Adipocyte (in vitro differentiated cells): ENCODE measurements around the gene GRHL3.

Source experiments
- DNase-seq: peaks from one replicate; pipeline ENCODE4 v3.0.0-alpha.2; 2015; ENCODE audit warnings: low read depth
- H3K27me3 ChIP-seq: replicated peaks from 2 replicates; pipeline ENCODE4 v1.7.0; 2013; ENCODE audit warnings: mild to moderate bottlenecking, low read length, moderate library complexity; ENCODE audit not compliant: control insufficient read depth, insufficient read depth
- H3K36me3 ChIP-seq: 2 replicates; pipeline ENCODE4 v1.7.0; 2013; ENCODE audit warnings: low read length, mild to moderate bottlenecking, moderate library complexity; ENCODE audit not compliant: control insufficient read depth, insufficient read depth, severe bottlenecking
- H3K4me1 ChIP-seq: 2 replicates; pipeline ENCODE4 v1.7.0; 2013; ENCODE audit warnings: mild to moderate bottlenecking, low read length, moderate library complexity; ENCODE audit not compliant: control insufficient read depth, insufficient read depth
- H3K4me3 ChIP-seq: 2 replicates; pipeline ENCODE4 v1.7.0; 2013; ENCODE audit warnings: mild to moderate bottlenecking, low read length, moderate library complexity
- H3K9ac ChIP-seq: 2 replicates; pipeline ENCODE4 v1.7.0; 2013; ENCODE audit warnings: mild to moderate bottlenecking, low read length, moderate library complexity
- H3K9me3 ChIP-seq: 2 replicates; pipeline ENCODE4 v1.7.0; 2013; ENCODE audit warnings: mild to moderate bottlenecking, low read length, moderate library complexity; ENCODE audit not compliant: control insufficient read depth

GRHL3 gene

DNA sequence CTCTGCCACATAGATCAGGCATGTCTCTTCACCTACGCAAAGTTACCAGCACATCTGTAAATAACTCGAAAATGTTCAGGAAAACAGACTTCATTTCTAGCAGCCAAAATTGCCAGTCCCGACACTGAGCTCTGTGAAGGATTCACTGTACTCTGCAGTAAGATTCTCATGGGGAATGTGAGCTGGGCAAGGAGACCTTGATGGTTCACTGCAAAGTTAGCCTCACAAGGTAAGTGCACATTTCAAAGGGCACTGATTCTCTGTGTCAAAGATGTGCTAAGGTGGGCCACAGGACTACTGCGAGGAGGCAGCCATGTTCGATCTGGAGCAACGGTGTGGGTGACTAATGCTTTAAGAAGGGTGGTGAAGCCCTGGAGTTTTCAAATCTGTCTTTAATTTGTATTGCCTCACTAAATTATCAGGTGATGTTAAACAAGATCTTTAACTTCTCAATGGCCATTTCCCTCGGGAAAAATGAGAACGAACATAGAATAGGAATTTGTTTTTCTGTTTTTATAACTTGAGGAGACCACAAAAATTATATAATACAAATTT is 69.3 kb downstream of the GRHL3 start:
- no peak overlapping the region for H3K4me3 ChIP-seq
- H3K9me3 ChIP-seq = no peaks in the 10 kb centered on the region
- no peak for DNase-seq
- H3K27me3 ChIP-seq = peaks cover 2% of the 10 kb centered on the region
- peaks cover 30% of the 10 kb centered on the region for H3K4me1 ChIP-seq
- no peak overlapping the region for H3K9ac ChIP-seq
- H3K36me3 ChIP-seq = no peaks in the 10 kb centered on the region

DNA sequence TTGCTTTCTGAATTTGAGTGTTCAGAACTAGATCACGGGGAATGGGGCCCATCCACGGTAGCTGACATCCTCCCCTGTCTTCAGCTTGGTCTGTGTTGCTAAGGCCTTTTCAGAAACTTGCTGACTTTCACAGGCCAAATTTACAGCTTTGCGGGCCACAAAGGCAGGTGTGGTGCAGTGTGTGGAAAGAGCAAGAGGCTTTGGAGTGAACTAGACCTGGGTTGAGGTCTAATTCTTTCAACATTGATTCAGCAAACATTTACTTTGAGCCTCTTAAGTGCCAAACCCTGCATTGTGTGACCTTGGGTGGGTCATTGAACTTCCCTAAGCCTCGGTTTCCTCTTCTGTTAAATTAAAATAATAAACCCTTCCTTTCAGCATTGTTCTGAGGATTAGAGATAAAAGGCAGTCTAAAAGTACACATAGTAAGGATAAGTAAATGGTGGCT is 70.1 kb downstream of the GRHL3 start:
- Histone ChIP-seq H3K9me3 (no peaks in the 10 kb centered on the region), H3K4me3 (no peak overlapping the region), H3K4me1 (peaks cover 37% of the 10 kb centered on the region), H3K9ac (no peak overlapping the region), H3K36me3 (no peaks in the 10 kb centered on the region), H3K27me3 (peaks cover 2% of the 10 kb centered on the region)
- no peak for DNase-seq

DNA sequence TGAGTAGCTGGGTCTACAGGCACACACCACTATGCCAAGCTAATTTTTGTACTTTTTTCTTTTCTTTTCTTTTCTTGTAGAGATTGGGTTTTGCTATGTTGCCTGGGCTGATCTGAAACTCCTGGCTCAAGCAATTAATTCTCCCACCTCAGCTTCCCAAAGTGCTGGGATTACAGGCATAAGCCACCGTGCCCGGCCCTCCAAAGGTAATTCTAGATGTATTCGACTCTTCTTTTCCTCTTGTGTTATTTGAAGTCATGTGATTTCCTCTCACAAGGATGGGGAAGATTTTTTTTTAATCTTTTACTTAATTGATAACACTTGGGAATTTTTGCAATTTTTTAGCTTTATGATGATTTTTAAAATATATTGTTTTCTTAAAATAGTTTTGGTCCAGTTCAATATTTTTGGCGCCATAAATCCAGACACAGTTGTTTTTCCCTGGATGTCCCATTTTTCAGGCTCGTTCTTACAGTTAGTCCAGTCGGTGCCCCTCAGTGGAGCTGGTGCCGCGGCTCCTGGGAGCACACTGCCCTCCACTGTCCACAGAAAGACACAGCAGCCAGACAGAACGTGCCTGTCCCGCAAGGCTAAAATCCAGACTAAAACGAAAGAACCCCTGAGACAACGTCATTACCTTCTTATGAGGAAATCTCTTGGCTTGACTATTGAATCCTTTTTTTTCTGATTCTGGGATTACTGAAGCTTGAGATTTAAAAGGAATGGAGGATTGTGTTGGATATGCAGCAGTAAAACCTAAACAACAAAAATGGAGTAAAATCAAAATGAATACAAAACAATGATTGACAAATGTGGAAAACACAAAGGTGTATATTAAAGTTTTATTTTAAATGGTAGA is 72.0 kb downstream of the GRHL3 start:
- Histone ChIP-seq H3K27me3 (peaks cover 2% of the 10 kb centered on the region), H3K9me3 (no peaks in the 10 kb centered on the region), H3K9ac (peak overlapping the region; percentile 71), H3K4me3 (peak overlapping the region; percentile 54), H3K4me1 (peaks cover 34% of the 10 kb centered on the region), H3K36me3 (no peaks in the 10 kb centered on the region)
- DNase-seq = peak; percentile 96

DNA sequence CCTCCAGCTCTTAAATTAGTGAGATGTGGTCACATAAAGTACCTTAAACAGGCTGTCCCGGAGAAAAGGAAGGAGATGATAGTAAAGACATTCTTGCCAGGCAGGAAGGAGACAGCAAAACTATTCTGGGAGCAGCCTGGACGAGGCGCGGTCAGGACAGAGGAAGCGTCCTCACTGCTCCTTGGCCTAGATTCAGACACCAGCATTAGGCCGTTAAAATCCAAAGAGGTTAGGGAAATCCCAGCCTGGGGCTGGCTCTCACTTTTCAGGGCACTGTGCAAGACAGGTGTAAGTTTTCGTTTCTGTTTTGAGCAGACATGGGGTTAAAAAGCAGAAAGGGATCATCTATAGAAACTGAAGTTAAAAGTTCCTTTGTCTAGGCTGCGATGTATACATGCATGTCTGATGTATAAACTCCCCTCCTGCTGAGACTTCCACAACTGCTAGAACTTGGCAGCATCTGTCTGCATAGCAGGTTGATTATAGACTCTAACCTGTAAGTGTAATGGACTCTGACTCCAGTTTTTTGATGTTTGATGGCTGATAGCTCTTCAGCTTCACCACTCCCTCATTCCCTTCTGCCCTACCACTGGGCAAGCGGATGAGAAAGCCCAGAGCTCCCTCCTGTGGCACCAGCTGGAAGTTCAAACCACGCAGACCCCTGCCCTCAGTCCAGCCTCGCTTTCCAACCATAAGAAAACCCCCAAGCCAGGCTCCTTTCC is 72.9 kb downstream of the GRHL3 start:
- Histone ChIP-seq H3K4me3 (peak overlapping the region; percentile 54), H3K9me3 (no peaks in the 10 kb centered on the region), H3K27me3 (peaks cover under 1% of the 10 kb centered on the region), H3K36me3 (no peaks in the 10 kb centered on the region), H3K4me1 (peaks cover 34% of the 10 kb centered on the region), H3K9ac (peak overlapping the region; percentile 71)
- DNase-seq = peak; percentile 63

DNA sequence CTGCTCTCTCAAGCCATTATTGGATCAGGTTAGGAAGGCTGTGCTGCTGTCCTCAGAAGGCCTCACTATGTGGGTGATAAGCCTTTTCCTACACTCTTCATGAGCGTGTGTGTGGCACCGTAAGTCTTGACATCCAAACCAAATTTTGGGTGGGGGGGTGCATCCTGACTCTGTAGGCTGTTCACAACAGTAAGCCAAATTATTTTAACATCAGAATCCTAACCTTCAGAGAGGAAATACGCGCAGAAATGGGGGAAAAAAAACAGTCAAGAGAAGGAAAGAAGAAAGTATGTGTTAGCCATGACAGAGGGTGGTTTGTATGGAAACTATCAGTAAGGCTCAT is 73.4 kb downstream of the GRHL3 start:
- H3K9me3 ChIP-seq = no peaks in the 10 kb centered on the region
- no peak overlapping the region for H3K9ac ChIP-seq
- H3K4me3 ChIP-seq = no peak overlapping the region
- H3K36me3 ChIP-seq = no peaks in the 10 kb centered on the region
- H3K4me1 ChIP-seq = peaks cover 34% of the 10 kb centered on the region
- DNase-seq = no peak
- no peaks in the 10 kb centered on the region for H3K27me3 ChIP-seq

DNA sequence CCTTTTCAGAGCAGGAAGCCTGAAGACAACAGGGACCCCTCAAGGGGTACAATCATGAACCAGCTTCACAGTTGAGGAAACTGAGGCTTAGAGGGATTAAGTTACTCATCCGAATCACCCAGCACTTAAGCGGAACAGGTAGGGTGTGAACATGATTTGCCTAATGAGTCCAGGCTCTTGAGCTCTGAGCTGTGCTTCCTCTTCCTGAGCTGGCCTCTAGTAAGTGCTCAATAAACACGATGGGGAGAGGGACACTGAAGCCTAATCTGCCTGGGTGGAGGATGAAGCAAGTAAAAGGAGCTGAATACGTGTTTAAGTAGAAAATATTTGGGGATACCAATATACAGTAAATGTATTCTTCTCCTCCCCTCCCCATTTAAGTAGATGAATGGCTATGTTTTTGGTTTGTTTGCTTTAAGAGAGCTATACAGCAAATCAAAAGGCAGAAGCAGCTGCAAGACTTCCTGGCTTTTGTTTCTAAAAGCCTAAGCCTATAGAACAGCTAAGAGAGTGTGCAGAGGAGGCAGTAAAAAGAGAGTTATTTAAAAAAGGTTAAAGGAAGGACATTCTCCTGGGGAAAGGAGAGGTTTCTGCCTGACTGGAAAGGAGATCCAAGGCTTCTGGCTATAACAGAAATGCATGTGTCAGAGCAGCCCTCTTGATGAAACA is 74.0 kb downstream of the GRHL3 start:
- Histone ChIP-seq H3K4me1 (peaks cover 32% of the 10 kb centered on the region), H3K36me3 (no peaks in the 10 kb centered on the region), H3K9me3 (no peaks in the 10 kb centered on the region), H3K27me3 (no peaks in the 10 kb centered on the region), H3K4me3 (no peak overlapping the region), H3K9ac (peak overlapping the region; percentile 25)
- DNase-seq = no peak

DNA sequence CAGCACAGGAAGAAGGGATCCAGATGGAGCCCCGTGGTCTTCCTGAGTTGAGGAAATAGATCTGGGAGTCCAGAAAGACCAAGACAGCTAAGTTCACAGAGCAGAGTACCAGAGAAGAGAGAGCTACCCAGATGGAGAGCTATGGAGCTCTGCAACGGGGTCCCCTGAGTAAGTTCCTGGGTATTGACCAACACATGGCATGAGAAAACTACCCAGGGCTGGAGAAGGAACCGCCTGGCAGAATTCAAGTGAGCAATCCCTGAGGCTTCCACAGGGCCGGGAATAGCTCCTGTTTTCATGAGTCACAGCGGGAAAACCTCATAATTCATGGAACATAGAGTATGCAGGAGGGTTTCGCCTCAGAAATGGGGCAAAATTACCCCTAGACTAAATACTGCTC is 74.7 kb downstream of the GRHL3 start:
- peak; percentile 73 for DNase-seq
- H3K4me3 ChIP-seq = no peak overlapping the region
- no peaks in the 10 kb centered on the region for H3K9me3 ChIP-seq
- no peaks in the 10 kb centered on the region for H3K36me3 ChIP-seq
- H3K27me3 ChIP-seq = no peaks in the 10 kb centered on the region
- H3K9ac ChIP-seq = peak overlapping the region; percentile 25
- H3K4me1 ChIP-seq = peaks cover 26% of the 10 kb centered on the region

DNA sequence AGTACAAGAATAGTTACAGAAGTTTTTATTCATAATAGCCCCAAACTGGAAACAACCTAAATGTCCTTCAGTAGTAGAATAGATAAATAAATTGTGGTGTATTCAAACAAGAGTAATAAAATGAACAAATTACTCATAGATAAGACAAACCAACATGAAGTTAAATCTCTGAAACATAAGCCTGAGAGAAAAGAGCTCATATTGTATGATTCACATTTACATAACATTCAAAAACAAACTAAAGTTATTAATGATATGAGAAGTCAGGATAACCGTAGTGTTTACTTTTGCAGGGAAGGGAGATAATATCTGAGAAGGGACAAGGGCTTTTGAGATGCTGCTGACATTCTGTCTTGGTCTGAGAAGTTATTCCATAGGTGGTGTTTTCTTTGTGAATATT is 80.9 kb downstream of the GRHL3 start:
- no peaks in the 10 kb centered on the region for H3K27me3 ChIP-seq
- H3K9ac ChIP-seq = no peak overlapping the region

DNA sequence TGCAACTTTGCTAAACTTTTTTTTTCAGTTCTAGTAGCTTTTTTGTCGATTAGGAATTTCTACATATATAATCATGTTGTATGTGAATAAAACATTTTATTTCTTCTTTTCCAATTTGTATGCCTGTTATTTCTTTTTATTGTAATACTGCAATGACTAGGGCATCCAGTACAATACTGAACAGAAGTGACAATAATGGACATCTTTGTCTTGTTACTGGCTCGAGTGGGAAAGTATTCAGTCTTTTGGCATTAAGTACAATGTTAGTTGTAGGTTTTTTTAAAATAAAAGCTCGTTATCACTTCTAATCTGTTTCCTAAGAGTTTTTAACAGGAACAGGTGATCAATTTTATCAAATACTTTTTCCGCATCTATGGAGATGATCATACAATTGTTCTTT is 84.6 kb downstream of the GRHL3 start:
- Histone ChIP-seq H3K27me3 (no peaks in the 10 kb centered on the region), H3K4me3 (no peak overlapping the region), H3K4me1 (peaks cover 13% of the 10 kb centered on the region), H3K9ac (no peak overlapping the region), H3K9me3 (no peaks in the 10 kb centered on the region), H3K36me3 (no peaks in the 10 kb centered on the region)
- no peak for DNase-seq

More for the DNA sequence above, 80.9 kb downstream of the GRHL3 start:
- H3K9me3 ChIP-seq = no peaks in the 10 kb centered on the region
- no peaks in the 10 kb centered on the region for H3K36me3 ChIP-seq
- DNase-seq = no peak
- no peak overlapping the region for H3K4me3 ChIP-seq
- H3K4me1 ChIP-seq = peaks cover 9% of the 10 kb centered on the region
